ENCODE measurements around the gene DLX5.

The DLX5 gene

GRCh38 chr7:97001656-97002554 lies 22.7 kb downstream of the DLX5 start:
- no peaks in the 10 kb centered on the region for H3K9me3 ChIP-seq (ENCODE audit: severe bottlenecking)
- no peak overlapping the region for H3K4me3 ChIP-seq (ENCODE audit: severe bottlenecking)
- H3K27me3 ChIP-seq (ENCODE audit: insufficient read depth, poor library complexity, severe bottlenecking) = peaks cover 84% of the 10 kb centered on the region
- no peaks in the 10 kb centered on the region for H3K36me3 ChIP-seq (ENCODE audit: low read depth)
- no peaks in the 10 kb centered on the region for H3K4me1 ChIP-seq (ENCODE audit: insufficient read depth, poor library complexity, severe bottlenecking)
- TF ChIP-seq CTCF (IDR thresholded peaks at IDR 0.05; ENCODE audit: poor library complexity, severe bottlenecking) = no peak
- DNase-seq (ENCODE audit: low spot score) (no peak), ATAC-seq (ENCODE audit: low read depth) (no peak)
- no peak overlapping the region for H3K27ac ChIP-seq (ENCODE audit: poor library complexity, severe bottlenecking)

- ATAC-seq (ENCODE audit: low read depth) (no peak), DNase-seq (ENCODE audit: low spot score) (no peak)
- no peak overlapping the region for H3K27ac ChIP-seq (ENCODE audit: poor library complexity, severe bottlenecking)
- no peaks in the 10 kb centered on the region for H3K9me3 ChIP-seq (ENCODE audit: severe bottlenecking)
- no peak for TF ChIP-seq CTCF (IDR thresholded peaks at IDR 0.05; ENCODE audit: poor library complexity, severe bottlenecking)
- H3K36me3 ChIP-seq (ENCODE audit: low read depth) = no peaks in the 10 kb centered on the region
- peaks cover 87% of the 10 kb centered on the region for H3K27me3 ChIP-seq (ENCODE audit: insufficient read depth, poor library complexity, severe bottlenecking)
- H3K4me1 ChIP-seq (ENCODE audit: insufficient read depth, poor library complexity, severe bottlenecking) = no peaks in the 10 kb centered on the region
- H3K4me3 ChIP-seq (ENCODE audit: severe bottlenecking) = no peak overlapping the region
Measured at GRCh38 chr7:97001221-97001620, 23.4 kb downstream of the DLX5 start.

- no peak for ATAC-seq (ENCODE audit: low read depth)
- Histone ChIP-seq H3K4me3 (ENCODE audit: severe bottlenecking) (no peak overlapping the region), H3K4me1 (ENCODE audit: insufficient read depth, poor library complexity, severe bottlenecking) (no peaks in the 10 kb centered on the region), H3K36me3 (ENCODE audit: low read depth) (no peaks in the 10 kb centered on the region), H3K9me3 (ENCODE audit: severe bottlenecking) (no peaks in the 10 kb centered on the region), H3K27me3 (ENCODE audit: insufficient read depth, poor library complexity, severe bottlenecking) (peaks cover 87% of the 10 kb centered on the region), H3K27ac (ENCODE audit: poor library complexity, severe bottlenecking) (no peak overlapping the region)
- no peak for TF ChIP-seq CTCF (IDR thresholded peaks at IDR 0.05; ENCODE audit: poor library complexity, severe bottlenecking)
- DNase-seq (ENCODE audit: low spot score) = no peak
Measured at GRCh38 chr7:96998744-96999143, 25.9 kb downstream of the DLX5 start.

GRCh38 chr7:96998333-96998732 lies 26.3 kb downstream of the DLX5 start:
- peaks cover 87% of the 10 kb centered on the region for H3K27me3 ChIP-seq (ENCODE audit: insufficient read depth, poor library complexity, severe bottlenecking)
- no peak for ATAC-seq (ENCODE audit: low read depth)
- H3K4me3 ChIP-seq (ENCODE audit: severe bottlenecking) = no peak overlapping the region
- no peak for TF ChIP-seq CTCF (IDR thresholded peaks at IDR 0.05; ENCODE audit: poor library complexity, severe bottlenecking)
- no peaks in the 10 kb centered on the region for H3K4me1 ChIP-seq (ENCODE audit: insufficient read depth, poor library complexity, severe bottlenecking)
- no peak for DNase-seq (ENCODE audit: low spot score)
- H3K27ac ChIP-seq (ENCODE audit: poor library complexity, severe bottlenecking) = no peak overlapping the region
- no peaks in the 10 kb centered on the region for H3K36me3 ChIP-seq (ENCODE audit: low read depth)
- no peaks in the 10 kb centered on the region for H3K9me3 ChIP-seq (ENCODE audit: severe bottlenecking)

GRCh38 chr7:96997512-96998032 lies 27.1 kb downstream of the DLX5 start:
- Histone ChIP-seq H3K27ac (ENCODE audit: poor library complexity, severe bottlenecking) (no peak overlapping the region), H3K4me3 (ENCODE audit: severe bottlenecking) (no peak overlapping the region), H3K9me3 (ENCODE audit: severe bottlenecking) (no peaks in the 10 kb centered on the region), H3K4me1 (ENCODE audit: insufficient read depth, poor library complexity, severe bottlenecking) (no peaks in the 10 kb centered on the region), H3K27me3 (ENCODE audit: insufficient read depth, poor library complexity, severe bottlenecking) (peaks cover 87% of the 10 kb centered on the region), H3K36me3 (ENCODE audit: low read depth) (no peaks in the 10 kb centered on the region)
- no peak for ATAC-seq (ENCODE audit: low read depth)
- TF ChIP-seq CTCF (IDR thresholded peaks at IDR 0.05; ENCODE audit: poor library complexity, severe bottlenecking) = no peak
- DNase-seq (ENCODE audit: low spot score) = no peak
